ENCODE data around the gene KASH5. TPM values are rescaled to one million over a fixed set of nuclear protein-coding genes. Genes with fewer than 3 reads are reported as not detected.

KASH5 gene
- total RNA-seq, 1 experiment from 2014 or later = 0.42 TPM

DNA sequence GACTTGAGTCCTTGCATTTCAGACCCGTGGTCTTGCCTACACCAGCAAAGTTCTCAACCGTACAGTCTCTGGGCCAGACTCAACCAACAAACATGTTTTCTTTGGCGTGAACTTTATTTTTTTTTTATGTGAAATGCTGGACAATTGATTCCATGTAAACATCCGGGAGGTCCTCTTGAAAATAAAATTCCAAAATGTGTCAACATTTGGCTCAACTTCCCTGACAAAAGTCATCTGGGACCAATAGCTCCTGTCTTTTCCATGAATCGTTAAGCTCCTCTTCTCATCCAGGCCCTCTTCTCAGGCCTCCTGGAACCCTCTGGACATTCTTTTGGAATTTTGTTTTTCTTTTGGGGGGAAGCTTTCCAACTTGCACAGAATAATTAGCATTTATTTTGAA lies 67.7 kb downstream of the KASH5 start (continued):
- TF ChIP-seq, protein P1, sequence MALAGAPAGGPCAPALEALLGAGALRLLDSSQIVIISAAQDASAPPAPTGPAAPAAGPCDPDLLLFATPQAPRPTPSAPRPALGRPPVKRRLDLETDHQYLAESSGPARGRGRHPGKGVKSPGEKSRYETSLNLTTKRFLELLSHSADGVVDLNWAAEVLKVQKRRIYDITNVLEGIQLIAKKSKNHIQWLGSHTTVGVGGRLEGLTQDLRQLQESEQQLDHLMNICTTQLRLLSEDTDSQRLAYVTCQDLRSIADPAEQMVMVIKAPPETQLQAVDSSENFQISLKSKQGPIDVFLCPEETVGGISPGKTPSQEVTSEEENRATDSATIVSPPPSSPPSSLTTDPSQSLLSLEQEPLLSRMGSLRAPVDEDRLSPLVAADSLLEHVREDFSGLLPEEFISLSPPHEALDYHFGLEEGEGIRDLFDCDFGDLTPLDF (CRISPR knock-in tag; IDR thresholded peaks at IDR 0.05) = no peak
- TF ChIP-seq ZNF671 (CRISPR knock-in tag; IDR thresholded peaks at IDR 0.05) = no peak

- peaks cover 22% of the 10 kb centered on the region for H3K36me3 Mint-ChIP-seq
- H3K27me3 Mint-ChIP-seq (ENCODE audit: low read depth) = no peaks in the 10 kb centered on the region
- no peak overlapping the region for H3K27ac Mint-ChIP-seq
- ChIA-PET CTCF (interaction anchor here (0.5 to 1.1 kb wide), 2 partner anchors 14 to 231 kb away, joined by 3 read pairs; no protein-coding TSS in a partner anchor), POLR2A (no interaction called here)
- ATAC-seq = no peak
- DNase-seq (ENCODE audit: low spot score) = no peak
- no peaks in the 10 kb centered on the region for H3K9me3 Mint-ChIP-seq
- TF ChIP-seq FOXK1 (CRISPR knock-in tag; IDR thresholded peaks at IDR 0.05) (no peak), EMX1 (CRISPR knock-in tag; IDR thresholded peaks at IDR 0.05) (no peak), SMAD3 (CRISPR knock-in tag; IDR thresholded peaks at IDR 0.05; ENCODE audit: borderline replicate concordance) (no peak), NFATC4 (CRISPR knock-in tag; IDR thresholded peaks at IDR 0.05) (no peak), TP53 (CRISPR knock-in tag; IDR thresholded peaks at IDR 0.05) (no peak), KAT7 (CRISPR knock-in tag; IDR thresholded peaks at IDR 0.05; ENCODE audit: borderline replicate concordance) (no peak), ATF6 (CRISPR knock-in tag; IDR thresholded peaks at IDR 0.05) (no peak), MYBL2 (CRISPR knock-in tag; IDR thresholded peaks at IDR 0.05) (no peak), RORB (CRISPR knock-in tag; IDR thresholded peaks at IDR 0.05) (no peak), NFYB (CRISPR knock-in tag; conservative IDR thresholded peaks at IDR 0.05; ENCODE audit: low read depth) (no peak), NR3C1 (CRISPR knock-in tag; conservative IDR thresholded peaks at IDR 0.05; ENCODE audit: low read depth) (no peak), ZNF416 (CRISPR knock-in tag; IDR thresholded peaks at IDR 0.05) (no peak)
- TF ChIP-seq, protein P2, sequence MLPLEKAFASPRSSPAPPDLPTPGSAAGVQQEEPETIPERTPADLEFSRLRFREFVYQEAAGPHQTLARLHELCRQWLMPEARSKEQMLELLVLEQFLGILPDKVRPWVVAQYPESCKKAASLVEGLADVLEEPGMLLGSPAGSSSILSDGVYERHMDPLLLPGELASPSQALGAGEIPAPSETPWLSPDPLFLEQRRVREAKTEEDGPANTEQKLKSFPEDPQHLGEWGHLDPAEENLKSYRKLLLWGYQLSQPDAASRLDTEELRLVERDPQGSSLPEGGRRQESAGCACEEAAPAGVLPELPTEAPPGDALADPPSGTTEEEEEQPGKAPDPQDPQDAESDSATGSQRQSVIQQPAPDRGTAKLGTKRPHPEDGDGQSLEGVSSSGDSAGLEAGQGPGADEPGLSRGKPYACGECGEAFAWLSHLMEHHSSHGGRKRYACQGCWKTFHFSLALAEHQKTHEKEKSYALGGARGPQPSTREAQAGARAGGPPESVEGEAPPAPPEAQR (CRISPR knock-in tag; IDR thresholded peaks at IDR 0.05) = no peak
- TF ChIP-seq, protein P3, sequence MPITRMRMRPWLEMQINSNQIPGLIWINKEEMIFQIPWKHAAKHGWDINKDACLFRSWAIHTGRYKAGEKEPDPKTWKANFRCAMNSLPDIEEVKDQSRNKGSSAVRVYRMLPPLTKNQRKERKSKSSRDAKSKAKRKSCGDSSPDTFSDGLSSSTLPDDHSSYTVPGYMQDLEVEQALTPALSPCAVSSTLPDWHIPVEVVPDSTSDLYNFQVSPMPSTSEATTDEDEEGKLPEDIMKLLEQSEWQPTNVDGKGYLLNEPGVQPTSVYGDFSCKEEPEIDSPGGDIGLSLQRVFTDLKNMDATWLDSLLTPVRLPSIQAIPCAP (CRISPR knock-in tag; IDR thresholded peaks at IDR 0.05) = no peak
- TF ChIP-seq, protein P1 (CRISPR knock-in tag; IDR thresholded peaks at IDR 0.05) = no peak
- no peak overlapping the region for H3K4me3 Mint-ChIP-seq
- H3K4me1 Mint-ChIP-seq = peaks cover 9% of the 10 kb centered on the region
Measured at GRCh38 chr19:49456326-49456725, 68.3 kb downstream of the KASH5 start.

GRCh38 chr19:49458567-49458903 lies 70.5 kb downstream of the KASH5 start:
- ChIA-PET POLR2A (no interaction called here), CTCF (interaction anchor here (1.0 to 2.7 kb wide), 2 partner anchors 18 to 20 kb away, joined by 5 to 13 read pairs; no protein-coding TSS in a partner anchor)
- DNase-seq (ENCODE audit: low spot score) (no peak), ATAC-seq (no peak)
- Mint-ChIP-seq H3K27ac (no peak overlapping the region), H3K36me3 (peaks cover 19% of the 10 kb centered on the region), H3K4me1 (peaks cover 4% of the 10 kb centered on the region; the same call in 1 of the 2 replicates), H3K4me3 (no peak overlapping the region), H3K9me3 (no peaks in the 10 kb centered on the region), H3K27me3 (ENCODE audit: low read depth) (no peaks in the 10 kb centered on the region)
- TF ChIP-seq FOXP4 (CRISPR knock-in tag; IDR thresholded peaks at IDR 0.05) = no peak
- TF ChIP-seq ZNF232 (CRISPR knock-in tag; IDR thresholded peaks at IDR 0.05) = no peak
- no peak for TF ChIP-seq STAT6 (CRISPR knock-in tag; conservative IDR thresholded peaks at IDR 0.05; ENCODE audit: low read depth)
- TF ChIP-seq SMAD4 (CRISPR knock-in tag; IDR thresholded peaks at IDR 0.05) = no peak
- TF ChIP-seq ETV6 (CRISPR knock-in tag; IDR thresholded peaks at IDR 0.05) = no peak
- no peak for TF ChIP-seq ZNF317 (CRISPR knock-in tag; IDR thresholded peaks at IDR 0.05; ENCODE audit: borderline replicate concordance, low read depth)
- TF ChIP-seq, protein P4, sequence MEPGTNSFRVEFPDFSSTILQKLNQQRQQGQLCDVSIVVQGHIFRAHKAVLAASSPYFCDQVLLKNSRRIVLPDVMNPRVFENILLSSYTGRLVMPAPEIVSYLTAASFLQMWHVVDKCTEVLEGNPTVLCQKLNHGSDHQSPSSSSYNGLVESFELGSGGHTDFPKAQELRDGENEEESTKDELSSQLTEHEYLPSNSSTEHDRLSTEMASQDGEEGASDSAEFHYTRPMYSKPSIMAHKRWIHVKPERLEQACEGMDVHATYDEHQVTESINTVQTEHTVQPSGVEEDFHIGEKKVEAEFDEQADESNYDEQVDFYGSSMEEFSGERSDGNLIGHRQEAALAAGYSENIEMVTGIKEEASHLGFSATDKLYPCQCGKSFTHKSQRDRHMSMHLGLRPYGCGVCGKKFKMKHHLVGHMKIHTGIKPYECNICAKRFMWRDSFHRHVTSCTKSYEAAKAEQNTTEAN (CRISPR knock-in tag; IDR thresholded peaks at IDR 0.05) = no peak
